GM18517 (cell line): Measurements from ENCODE around the gene AKAP13.
A peak's percentile ranks its signal among the peaks of the same experiment; 100 is the strongest.

Experiments used
- ATAC-seq: cut with Tn5 transposase; IDR thresholded peaks from one replicate; pipeline ENCODE4 v1.9.1; 2021; ENCODE audit warnings: mild to moderate bottlenecking, moderate library complexity; ENCODE audit not compliant: unreplicated experiment

AKAP13 gene

DNA sequence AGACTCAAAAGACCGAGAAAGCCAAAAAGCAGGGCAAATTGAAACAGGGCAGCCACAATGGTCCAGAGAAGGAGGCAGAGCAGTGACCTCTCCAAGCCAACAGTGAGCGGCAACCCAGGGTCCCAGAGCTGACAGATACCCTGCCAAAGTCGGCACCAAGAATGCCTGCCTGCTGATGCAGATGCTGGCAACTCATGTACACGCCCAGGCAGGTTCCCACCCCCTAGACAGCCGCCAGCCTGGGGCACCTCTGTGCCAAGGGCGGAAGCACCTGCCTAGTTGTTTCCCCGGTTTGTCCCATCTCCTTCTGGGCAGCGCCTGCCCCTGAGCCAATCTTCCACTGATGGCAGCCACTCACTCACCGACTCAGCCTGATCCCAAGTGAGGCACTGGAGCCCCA, 392.3 kb downstream of the AKAP13 start:
- ATAC-seq, result no peak

DNA sequence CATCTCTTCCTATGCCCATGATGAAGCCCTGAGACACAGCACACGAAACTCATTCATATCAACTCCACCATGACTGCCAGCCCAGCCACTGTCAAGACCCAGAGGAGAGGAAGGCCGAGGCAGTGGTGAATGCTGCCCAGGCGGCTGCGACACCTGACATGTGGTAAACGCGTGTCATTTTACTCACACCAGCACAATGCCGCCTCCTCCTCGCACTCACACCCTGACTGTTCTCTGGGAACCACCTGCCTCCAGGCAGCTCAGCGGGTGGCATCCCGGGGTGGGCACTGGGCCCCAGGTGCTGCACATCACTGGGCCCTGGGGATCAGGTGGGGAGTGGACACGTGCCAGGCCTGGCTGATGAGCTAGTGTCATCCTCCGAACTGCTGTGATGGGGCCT, 392.8 kb downstream of the AKAP13 start:
- ATAC-seq, result no peak

DNA sequence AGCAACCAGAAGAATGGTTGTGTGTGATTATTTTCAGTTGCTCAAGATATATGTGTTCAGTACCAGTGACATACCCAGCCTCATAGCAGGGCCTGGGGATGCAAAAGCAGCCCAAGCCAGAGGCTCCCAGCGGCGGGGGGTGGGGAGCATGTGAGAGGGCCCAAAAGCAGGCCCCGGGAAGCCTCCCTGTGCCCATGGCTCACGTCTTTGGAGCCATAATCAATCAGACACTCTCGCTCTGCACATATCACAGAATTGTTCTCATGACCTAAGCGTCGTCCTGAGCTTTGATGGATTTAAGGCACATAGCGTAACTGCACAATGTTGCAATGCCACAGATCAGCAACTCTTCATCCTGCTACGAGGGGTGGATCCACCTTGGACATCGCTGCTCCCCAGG, 393.6 kb downstream of the AKAP13 start:
- no peak for ATAC-seq

DNA sequence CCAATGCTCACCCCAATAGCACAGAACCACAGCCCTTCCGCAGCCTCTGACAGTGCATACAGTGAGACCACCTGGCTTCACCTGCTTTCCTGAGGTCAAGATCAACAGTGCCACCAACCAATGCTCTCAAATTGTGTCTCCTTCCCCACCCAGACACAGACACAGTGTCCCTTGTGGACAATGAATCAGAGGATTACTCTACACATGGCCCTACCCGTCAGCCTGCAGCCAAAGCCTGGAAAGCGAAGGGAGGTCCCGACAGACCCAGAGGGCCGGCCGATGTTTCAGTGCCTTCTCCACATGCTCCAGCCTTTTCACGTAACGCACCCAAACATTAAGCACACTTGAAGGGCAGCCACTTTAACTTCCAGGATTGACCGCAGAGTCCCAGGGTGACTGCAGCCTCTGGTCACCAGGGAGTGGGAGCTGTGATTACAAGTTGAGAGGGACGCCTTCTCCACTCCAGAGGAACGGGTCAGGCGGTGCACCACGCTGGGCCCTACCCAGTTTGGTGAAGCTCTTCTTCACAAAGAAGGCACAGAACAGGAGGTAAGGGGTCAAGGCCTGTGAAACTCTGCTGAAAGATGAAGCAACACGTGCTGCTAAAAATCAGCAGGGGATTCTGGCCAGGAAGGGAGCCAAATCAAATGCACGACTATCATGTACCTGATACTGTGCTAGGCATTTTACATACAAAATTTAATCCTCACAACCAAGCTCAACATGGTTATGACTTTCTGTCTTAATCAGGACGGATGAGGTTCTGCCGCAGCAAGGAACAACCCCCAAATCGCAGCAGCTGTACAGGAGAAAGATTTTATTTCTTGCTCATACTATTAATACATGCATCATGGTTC, 397.1 kb downstream of the AKAP13 start:
- no peak for ATAC-seq

DNA sequence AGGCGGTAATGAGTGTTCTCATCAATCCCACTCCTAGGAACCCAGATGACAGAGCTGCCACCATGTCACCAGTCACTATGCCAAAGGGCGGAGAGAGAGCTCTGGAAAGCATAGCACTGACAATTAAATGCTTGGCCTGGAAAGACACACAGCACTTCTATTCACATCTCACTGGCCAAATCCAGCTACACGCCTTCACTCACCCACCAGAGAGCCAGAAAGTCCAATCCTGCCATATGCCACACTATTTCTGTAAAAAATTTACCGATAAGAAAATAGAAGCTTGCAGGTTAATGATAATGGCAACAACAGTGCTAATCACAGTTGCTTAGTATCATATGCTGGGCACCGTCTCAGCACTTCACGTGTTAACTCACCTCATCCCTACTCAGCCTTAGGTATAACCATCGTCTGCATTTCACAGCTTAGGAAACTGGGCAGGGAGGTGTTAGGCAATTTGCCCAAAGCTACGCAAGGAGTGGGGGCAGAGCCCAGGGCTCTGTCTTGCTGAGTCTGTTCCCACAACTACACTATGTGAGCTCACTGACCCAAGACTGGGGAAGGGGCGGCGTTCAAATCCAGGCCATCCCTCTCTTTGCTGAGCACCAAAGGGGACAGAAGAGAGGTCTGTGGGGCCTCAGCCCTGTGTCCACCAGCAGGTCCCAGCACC, 397.8 kb downstream of the AKAP13 start:
- ATAC-seq, result no peak

DNA sequence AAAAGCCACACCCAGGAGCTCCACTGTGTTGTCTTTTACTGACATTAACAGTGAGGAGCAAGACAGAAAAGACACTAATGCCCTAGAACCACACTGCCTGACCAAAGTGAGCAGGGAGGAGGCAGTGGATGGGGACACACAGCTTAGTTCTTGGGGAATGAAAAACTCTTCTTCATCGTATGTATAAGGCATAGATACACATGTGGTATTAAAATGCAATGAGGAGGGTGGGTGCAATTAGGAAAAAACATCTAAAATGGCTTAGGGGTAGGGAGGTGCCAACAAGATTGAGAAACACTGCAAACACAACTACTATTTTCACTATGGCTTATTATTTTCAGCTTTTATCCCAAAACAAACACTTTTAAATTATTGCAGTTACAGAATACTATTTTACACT, 398.8 kb downstream of the AKAP13 start:
- no peak for ATAC-seq

DNA sequence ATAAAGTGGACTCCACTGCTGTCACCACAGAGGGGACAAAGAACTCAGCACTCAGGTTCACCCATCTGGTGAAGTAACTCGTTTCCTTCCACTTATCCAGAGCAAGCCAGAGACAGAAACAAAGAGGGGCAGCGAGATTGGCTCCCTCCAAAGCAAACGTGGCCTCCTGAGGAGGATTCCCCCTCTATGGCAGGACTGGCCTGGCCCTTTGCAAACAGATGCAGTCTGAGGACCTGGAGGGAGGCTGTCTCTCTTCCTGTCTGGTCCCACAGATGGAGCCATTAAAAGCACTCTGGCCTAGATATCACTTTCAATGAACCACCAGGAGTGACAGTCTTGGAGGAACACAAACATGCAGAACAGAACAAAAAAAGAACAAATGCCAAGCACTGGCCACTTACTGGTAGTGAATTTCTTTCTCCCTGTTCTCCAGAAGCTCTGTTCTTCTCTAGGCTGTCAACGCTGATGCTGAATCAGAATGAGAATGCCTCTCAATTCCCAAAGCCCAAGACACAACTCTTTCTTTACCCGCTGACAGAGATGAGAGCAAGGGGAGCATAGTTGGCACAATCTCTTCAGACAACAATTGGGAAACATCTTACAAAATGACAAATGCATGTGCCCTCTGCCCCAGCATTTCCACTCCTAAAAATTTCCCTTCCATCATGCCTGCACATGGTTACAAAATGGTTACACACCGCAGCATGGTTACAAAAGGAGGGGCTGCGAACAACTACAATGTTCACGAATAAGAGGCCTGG, 400.0 kb downstream of the AKAP13 start:
- no peak for ATAC-seq

DNA sequence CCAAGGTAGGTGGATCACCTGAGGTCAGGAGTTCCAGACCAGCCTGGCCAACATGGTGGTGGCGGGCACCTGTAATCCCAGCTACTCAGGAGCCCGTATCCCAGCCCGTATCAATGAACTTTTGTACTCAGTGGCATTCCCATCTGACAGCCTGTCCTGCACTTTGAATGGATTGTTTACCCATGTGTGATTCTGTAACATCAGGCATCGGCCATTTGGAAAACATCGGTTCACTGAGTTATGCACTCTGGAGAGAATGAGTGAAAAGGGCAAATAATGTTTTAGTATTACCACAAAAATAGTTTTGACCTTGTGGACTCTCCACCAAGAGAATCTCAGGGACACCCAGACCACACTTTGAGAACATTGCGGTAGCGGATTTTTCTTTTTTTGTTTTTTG, 400.7 kb downstream of the AKAP13 start:
- no peak for ATAC-seq

DNA sequence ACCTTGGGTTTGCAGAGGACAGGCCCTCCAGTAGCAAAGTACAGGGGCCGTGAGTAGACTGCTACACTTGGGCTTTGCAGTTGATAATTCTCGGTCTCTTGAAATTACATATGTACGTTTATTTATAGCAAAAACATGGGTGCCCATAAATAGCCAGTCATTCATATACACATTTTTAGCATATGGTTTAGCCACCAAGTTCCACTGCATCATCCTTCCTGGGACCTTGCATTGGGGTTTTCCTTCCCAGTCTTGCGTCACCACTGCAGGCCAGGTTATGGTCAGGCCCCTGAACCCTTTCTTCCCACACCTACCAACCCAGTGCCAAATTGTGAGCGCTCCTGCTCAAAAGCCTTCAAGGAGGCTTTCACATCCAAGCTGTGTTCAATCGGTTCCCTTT, 401.7 kb downstream of the AKAP13 start:
- ATAC-seq, result no peak

DNA sequence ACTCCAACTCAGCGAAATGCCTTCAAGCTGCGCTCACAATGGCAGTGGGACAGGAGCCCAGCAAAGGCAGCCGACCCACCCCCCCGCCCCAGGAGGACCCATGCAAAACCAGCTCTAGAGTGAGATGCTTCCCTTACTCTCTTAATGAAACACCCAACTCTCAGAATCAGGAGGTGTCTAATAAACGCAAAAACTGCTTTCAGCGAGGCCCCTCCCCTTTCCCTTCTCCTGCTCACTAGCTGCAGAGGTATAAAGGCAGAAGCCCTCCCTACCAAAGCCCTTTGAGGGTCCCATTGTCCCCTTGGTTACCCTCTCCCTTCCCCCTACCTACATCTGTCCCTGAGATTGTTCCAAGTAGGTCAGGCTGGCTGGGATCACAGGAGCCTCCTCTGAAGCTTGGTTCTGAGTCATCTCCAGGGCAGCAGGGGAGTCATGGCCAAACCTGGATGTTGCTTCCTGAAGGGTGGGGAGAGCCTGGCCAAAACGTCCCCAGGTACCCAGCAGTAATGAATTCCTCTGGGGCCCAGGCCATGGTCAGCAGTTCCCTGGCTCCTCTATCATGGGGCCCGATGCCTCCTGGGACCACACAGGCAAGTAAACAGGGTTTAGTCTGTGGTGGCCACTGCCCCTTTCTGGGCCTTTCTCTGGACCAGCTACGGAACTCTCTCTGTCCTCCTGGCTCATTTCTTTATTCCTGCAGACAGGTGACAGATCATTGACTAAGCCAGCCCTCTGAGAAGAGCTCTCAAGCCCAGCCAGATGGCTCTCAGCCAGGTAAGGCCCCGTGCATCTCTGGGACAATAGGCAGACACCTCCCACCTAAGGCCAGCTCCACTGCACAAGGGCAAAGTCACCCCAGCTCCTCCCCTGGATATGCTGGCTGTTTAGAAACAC, 405.7 kb downstream of the AKAP13 start:
- ATAC-seq, result no peak

DNA sequence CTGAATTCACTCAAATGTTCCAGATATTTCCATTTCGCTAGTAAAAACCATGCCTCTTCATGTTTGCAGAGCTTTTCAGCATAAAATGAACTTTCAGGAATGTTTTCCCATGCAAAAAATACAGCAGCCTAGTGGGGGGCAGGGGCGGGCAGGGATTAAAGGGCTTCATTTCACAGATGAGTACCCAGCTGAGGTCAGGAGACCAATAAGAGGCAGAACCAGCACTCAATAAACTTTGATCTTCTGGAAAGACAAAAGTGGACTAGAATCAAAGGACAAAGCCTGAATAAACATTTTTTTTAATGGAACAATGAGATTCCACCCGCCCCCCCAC, 406.3 kb downstream of the AKAP13 start:
- ATAC-seq, result no peak

DNA sequence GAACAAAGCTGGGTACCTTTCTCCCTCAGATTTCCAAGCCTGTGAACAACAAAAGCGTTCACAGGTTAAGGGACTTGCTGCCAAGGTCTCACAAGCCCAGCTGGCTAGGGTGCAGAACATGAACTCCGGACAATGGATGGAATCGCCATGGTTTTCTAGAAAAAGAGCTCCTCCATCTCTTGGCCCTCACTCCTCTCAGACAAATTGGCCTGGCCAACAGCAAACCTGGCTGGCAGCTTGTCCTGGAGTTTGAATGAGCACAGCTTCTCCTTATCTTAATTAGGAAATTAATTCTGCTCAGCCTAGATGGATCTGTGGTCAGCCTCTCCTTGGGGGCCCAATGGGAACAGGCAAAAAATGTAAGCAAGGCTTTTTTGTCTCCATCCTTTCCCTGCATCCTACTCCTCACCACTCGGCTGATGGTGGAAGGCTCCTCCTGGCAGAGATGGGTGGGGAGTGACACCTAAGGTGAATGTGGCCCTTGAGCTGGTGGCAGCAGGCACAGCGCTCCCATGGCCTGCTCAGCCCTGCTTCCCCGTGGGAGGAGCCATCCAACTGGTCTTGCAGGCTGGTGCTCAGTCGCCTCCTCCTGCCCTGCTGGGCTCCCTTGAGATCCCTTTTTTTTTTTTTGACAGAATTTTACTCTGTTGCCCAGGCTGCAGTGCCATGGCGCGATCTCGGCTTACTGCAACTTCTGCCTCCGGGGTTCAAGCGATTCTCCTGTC, 408.5 kb downstream of the AKAP13 start:
- no peak for ATAC-seq

DNA sequence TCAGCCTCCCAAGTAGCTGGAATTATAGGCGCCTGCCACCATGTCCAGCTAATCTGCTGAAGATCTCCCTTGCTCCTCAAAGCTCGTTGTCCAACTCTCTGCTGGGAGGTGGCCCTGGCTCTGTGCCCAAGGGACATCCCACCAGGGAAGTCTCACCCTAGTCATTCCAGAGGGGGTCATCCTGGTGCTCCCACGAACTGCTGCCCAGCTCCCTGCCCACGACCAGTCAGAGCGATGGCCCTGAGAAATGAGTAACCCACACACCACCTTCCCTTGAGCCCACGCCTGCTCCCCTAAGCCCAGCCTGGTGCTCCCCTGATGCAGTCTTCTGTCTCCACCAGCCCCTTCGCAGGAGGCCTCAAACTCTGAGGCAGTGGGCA, 409.1 kb downstream of the AKAP13 start:
- no peak for ATAC-seq

DNA sequence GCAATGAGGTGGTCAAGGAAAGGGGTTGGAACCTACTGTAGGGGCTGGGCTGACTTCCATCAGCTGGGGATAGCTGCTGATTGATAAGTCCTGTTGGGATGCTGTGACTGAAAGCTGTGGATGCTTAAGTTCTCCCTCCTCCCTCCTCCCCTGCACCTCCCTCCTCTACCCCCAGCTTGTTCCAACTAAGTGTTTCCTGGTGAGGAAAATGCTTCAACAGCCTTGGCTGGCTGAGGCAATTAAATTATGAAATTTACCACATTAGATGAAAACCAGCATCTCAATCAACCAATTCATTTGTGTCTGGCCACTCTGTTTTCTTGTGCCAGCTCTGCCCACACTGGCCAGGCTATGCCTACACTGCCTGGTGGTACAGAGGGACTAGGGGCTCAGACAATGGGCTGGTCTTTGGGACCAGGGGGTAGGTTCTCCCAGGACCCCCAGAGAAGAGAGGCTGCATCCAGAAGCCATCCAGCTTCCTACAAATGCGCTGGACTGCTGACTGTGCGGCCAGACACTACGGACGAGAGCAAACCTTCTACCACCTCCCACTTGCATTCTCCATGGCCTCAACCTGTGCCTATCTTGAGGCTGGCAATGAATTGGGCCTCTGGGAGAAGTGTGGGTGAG, 411.8 kb downstream of the AKAP13 start:
- ATAC-seq, result no peak

DNA sequence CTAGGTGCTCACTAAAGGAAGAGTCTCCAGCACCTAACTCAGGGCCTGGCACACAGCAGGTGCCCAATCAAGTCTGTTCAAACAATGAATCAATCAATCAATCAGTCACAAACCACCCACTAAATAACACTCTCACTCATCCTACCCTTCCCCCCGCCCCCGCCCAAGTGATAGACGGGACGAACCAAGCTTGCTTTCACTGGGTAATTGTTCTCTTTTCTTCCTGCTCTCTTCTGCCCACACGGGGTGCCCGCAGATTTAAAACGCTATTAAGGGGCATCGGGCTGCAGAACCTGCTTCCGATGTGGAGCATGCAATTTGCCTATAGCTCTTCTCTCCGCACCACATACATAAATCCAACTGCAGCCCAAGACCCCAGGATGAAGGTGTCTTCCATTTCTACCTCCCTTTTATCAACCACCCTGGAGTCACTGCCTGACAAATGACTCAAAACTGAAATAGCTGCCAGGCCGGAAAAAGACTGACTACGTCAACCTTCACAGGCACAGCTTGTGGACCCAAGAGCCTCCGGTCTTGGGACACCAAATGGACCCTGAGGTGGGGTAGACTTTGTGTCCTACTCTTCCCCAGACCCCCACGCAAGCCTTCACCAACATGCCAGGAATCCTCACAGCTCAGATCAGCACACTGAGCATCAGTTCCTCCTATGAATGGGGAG, 412.6 kb downstream of the AKAP13 start:
- ATAC-seq, result no peak

DNA sequence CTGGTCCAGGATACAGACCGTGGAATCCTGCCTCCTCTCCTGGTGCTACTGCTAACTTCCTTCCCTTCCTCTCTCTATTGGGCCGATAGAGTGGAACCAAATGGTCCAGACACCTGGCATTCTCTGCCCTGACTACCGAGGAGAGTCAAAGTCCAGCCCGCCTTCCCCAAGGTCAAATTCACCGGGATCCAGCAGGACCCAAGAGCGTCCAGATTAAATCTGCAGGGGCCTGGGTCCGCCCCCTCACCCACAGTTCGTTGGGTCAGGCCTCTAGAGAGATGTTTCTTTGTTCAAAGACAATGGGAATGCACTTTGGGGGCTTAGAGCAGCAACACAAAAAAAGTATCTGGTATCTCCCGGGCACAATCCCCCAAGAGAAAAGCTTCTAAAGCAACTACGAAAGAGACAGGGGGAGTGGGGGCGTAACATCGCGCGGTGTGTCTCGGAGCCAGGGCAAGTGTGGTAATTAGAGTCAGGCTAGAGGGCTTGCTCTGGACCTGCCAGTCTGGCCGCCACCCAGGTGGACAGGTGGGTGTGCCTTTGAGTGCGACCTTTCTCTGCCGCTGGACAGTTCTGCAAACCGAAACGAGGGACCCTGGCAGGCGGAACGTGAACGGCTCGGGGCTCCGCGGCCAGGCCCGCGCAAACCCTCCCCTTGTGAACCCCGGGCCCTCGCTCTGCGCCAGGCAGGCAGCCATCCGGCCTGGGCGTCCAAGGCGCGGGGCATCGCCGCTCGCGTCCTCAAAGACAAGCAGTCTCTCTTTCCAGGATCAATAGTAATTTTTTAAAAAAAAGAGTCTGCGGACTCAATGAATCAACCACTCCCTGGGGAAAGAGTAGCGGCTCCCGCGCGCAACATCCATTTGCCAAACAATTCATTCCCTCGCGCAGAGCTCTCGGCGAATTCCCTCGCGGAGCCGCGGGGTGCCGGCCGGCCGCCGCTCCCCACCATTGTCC, 413.5 kb downstream of the AKAP13 start:
- ATAC-seq, result peak; percentile 40

DNA sequence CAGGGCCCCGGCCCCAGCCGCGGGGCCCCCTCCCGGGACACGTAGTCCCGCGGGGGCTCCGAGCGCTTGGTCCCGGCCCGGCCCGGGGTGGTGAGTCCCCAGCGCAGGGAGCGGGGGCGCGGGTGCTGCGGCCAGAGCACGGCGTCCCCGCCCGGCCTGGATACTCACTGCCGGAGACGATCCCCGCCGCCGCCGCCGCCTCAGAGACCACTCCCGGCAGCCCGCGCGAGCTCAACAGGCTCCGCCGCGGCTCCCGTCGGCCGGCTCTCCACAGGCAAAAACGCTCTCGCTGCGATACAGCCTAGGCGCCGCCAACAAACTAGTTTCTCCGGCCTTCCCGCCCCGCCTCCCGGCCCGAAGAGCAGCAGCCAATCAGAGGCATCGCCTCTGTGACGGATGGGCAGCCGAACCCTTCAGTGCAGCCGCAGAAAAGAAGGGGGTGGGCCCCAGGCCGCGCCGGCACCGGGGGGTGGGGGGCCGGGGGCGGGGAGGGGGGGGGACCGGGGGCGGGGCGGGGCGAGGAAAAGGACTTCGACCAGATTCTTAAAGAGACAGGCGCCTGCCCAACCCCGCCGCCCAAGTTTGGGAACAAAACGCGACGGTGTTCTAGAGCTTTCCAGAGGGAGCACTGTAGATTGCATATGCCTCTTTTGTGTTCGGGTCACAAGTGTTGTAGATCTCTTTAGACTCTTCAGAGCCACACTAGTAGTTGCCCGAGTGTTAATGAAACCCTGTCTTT, 414.4 kb downstream of the AKAP13 start, which contains the start of gene KLHL25:
Gene KLHL25, minus strand, starts transcription at position 328 of the 739 bp plus-strand sequence. CDS start 25,115 bp downstream, outside the sequence.
- ATAC-seq, result peak; percentile 95
